ENCODE data around the gene RBFA. TPM values are rescaled to one million over a fixed set of nuclear protein-coding genes. Genes with fewer than 3 reads are reported as not detected.

The RBFA gene
- total and polyA plus RNA-seq, 2 experiments from 2014 or later: 21.4 to 29.4 TPM

DNA sequence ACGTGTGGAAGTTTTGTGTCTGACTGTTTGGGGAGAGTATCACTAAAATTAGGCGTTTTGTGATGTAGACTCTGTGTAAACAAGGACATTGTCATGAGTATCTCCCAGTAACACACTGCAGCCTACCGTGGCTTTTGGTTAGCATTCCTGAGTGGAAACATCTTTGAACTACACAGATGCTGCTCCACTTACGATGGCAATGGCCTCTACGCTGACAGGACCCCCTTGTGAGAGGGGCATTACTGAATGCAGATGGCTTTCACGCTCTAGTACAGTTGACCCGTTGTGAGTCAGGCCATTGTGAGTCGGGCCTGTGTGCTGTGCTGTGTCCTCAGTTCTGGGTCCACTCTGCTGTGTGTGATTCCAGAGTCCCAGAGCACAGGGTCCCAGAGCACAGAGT lies 40.5 kb downstream of the RBFA start:
- no peak overlapping the region for H3K4me3 ChIP-seq
- no peak overlapping the region for H3K4me2 ChIP-seq
- no peaks in the 10 kb centered on the region for H3K36me3 ChIP-seq (replicated peaks; ENCODE audit: insufficient read depth, low read depth)
- 69% methylated on average over 8 of the region's 8 CpGs for WGBS (ENCODE audit: low lambda C conversion rate, missing lambda C conversion rate)
- DNase-seq (ENCODE audit: low spot score): no peak
- no peaks in the 10 kb centered on the region for H3K27me3 ChIP-seq
- H3K9me2 ChIP-seq (replicated peaks; ENCODE audit: insufficient read depth): no peaks in the 10 kb centered on the region
- no peaks in the 10 kb centered on the region for H3K79me2 ChIP-seq
- H3K4me1 ChIP-seq (ENCODE audit: insufficient read depth): no peaks in the 10 kb centered on the region
- H4K20me1 ChIP-seq (ENCODE audit: insufficient read depth, poor library complexity, severe bottlenecking): no peaks in the 10 kb centered on the region
- no peak overlapping the region for H2AFZ ChIP-seq
- H3K9me3 ChIP-seq (ENCODE audit: low read depth): no peaks in the 10 kb centered on the region
- H3K27ac ChIP-seq: no peak overlapping the region
- TF ChIP-seq, protein P1, sequence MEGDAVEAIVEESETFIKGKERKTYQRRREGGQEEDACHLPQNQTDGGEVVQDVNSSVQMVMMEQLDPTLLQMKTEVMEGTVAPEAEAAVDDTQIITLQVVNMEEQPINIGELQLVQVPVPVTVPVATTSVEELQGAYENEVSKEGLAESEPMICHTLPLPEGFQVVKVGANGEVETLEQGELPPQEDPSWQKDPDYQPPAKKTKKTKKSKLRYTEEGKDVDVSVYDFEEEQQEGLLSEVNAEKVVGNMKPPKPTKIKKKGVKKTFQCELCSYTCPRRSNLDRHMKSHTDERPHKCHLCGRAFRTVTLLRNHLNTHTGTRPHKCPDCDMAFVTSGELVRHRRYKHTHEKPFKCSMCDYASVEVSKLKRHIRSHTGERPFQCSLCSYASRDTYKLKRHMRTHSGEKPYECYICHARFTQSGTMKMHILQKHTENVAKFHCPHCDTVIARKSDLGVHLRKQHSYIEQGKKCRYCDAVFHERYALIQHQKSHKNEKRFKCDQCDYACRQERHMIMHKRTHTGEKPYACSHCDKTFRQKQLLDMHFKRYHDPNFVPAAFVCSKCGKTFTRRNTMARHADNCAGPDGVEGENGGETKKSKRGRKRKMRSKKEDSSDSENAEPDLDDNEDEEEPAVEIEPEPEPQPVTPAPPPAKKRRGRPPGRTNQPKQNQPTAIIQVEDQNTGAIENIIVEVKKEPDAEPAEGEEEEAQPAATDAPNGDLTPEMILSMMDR (IDR thresholded peaks at IDR 0.05; ENCODE audit: poor library complexity): no peak
- no peak for TF ChIP-seq EZH2phosphoT487 (IDR thresholded peaks at IDR 0.05; ENCODE audit: low read depth, severe bottlenecking, unreplicated experiment)
- no peak for TF ChIP-seq EZH2 (IDR thresholded peaks at IDR 0.05; ENCODE audit: borderline replicate concordance)

DNA sequence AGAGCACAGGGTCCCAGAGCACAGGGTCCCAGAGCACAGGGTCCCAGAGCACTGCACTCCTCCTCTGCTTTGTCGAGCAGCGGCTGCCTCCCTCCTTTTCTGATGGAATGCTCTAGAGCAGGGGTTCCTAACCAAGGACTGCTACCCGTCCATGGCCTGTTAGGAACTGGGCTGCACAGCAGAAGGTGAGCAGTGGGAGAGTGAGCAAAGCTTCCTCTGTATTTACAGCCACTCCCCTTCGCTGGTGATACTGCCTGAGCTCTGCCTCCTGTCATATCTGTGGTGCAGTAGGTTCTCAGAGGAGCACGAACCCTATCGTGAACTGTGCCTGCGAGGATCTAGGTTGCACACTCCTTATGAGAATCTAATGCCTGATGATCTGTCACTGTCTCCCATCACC lies 41.7 kb downstream of the RBFA start:
- 92% methylated on average over 7 of the region's 7 CpGs for WGBS (ENCODE audit: low lambda C conversion rate, missing lambda C conversion rate)
- Histone ChIP-seq H3K4me2 (no peak overlapping the region), H4K20me1 (ENCODE audit: insufficient read depth, poor library complexity, severe bottlenecking) (no peaks in the 10 kb centered on the region), H3K9me2 (replicated peaks; ENCODE audit: insufficient read depth) (no peaks in the 10 kb centered on the region), H3K36me3 (replicated peaks; ENCODE audit: insufficient read depth, low read depth) (no peaks in the 10 kb centered on the region), H3K4me1 (ENCODE audit: insufficient read depth) (no peaks in the 10 kb centered on the region), H3K27ac (no peak overlapping the region), H2AFZ (no peak overlapping the region), H3K79me2 (no peaks in the 10 kb centered on the region), H3K9me3 (ENCODE audit: low read depth) (no peaks in the 10 kb centered on the region), H3K27me3 (no peaks in the 10 kb centered on the region), H3K4me3 (no peak overlapping the region)
- DNase-seq (ENCODE audit: low spot score): no peak
- TF ChIP-seq EZH2 (IDR thresholded peaks at IDR 0.05; ENCODE audit: borderline replicate concordance) (no peak), EZH2phosphoT487 (IDR thresholded peaks at IDR 0.05; ENCODE audit: low read depth, severe bottlenecking, unreplicated experiment) (no peak)
- TF ChIP-seq, protein P1 (IDR thresholded peaks at IDR 0.05; ENCODE audit: poor library complexity): no peak

DNA sequence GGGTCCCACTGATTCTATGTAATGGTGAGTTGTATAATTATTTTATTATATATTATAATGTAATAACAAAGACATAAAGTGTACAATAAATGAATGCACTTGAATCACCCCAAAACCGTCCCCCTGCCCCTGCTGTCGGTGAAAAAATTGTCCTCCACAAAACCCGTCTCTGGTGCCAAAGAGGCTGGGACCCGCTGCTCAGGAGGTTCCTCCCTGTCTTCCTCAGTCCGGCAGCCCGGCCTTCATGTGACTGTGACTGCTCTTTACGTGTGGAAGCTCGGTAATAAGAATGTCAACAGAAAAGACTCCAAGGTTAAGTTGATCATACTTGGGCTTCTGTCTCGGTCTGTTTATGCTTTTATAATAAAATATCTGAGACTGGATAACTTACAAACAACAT lies 42.1 kb downstream of the RBFA start:
- H3K4me2 ChIP-seq: no peak overlapping the region
- DNase-seq (ENCODE audit: low spot score): no peak
- no peaks in the 10 kb centered on the region for H3K27me3 ChIP-seq
- H2AFZ ChIP-seq: no peak overlapping the region
- no peaks in the 10 kb centered on the region for H4K20me1 ChIP-seq (ENCODE audit: insufficient read depth, poor library complexity, severe bottlenecking)
- no peak overlapping the region for H3K4me3 ChIP-seq
- H3K9me3 ChIP-seq (ENCODE audit: low read depth): no peaks in the 10 kb centered on the region
- no peaks in the 10 kb centered on the region for H3K9me2 ChIP-seq (replicated peaks; ENCODE audit: insufficient read depth)
- no peaks in the 10 kb centered on the region for H3K4me1 ChIP-seq (ENCODE audit: insufficient read depth)
- H3K36me3 ChIP-seq (replicated peaks; ENCODE audit: insufficient read depth, low read depth): no peaks in the 10 kb centered on the region
- H3K27ac ChIP-seq: no peak overlapping the region
- WGBS (ENCODE audit: low lambda C conversion rate, missing lambda C conversion rate): 94% methylated on average over 9 of the region's 9 CpGs
- no peaks in the 10 kb centered on the region for H3K79me2 ChIP-seq
- TF ChIP-seq EZH2phosphoT487 (IDR thresholded peaks at IDR 0.05; ENCODE audit: low read depth, severe bottlenecking, unreplicated experiment) (no peak), EZH2 (IDR thresholded peaks at IDR 0.05; ENCODE audit: borderline replicate concordance) (no peak)
- TF ChIP-seq, protein P1 (IDR thresholded peaks at IDR 0.05; ENCODE audit: poor library complexity): no peak

DNA sequence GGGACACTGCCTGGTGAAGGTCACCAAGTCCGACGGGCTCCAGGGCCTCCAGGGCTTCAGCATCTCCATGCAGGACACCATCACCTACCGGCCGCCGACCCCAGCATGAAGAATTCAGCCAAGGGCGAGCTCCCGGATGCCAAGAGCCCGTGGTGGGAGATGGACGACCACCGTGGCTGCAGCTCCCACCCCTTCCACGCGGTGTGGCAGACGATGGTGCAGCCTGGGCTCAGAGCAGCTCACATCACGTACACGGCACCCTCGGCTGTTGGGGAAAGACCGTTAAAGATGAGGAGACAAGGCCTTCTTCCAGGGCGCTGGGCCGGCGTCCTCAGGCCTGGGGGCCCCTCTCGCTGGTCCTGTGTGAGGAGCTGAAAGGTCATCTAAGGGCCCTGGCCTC lies 43.6 kb downstream of the RBFA start:
- H3K9me2 ChIP-seq (replicated peaks; ENCODE audit: insufficient read depth): no peaks in the 10 kb centered on the region
- H3K27ac ChIP-seq: no peak overlapping the region
- 98% methylated on average over 21 of the region's 21 CpGs for WGBS (ENCODE audit: low lambda C conversion rate, missing lambda C conversion rate)
- no peaks in the 10 kb centered on the region for H3K27me3 ChIP-seq
- H4K20me1 ChIP-seq (ENCODE audit: insufficient read depth, poor library complexity, severe bottlenecking): no peaks in the 10 kb centered on the region
- H2AFZ ChIP-seq: no peak overlapping the region
- H3K79me2 ChIP-seq: no peaks in the 10 kb centered on the region
- H3K36me3 ChIP-seq (replicated peaks; ENCODE audit: insufficient read depth, low read depth): no peaks in the 10 kb centered on the region
- H3K9me3 ChIP-seq (ENCODE audit: low read depth): no peaks in the 10 kb centered on the region
- H3K4me1 ChIP-seq (ENCODE audit: insufficient read depth): no peaks in the 10 kb centered on the region
- H3K4me2 ChIP-seq: no peak overlapping the region
- no peak for TF ChIP-seq EZH2phosphoT487 (IDR thresholded peaks at IDR 0.05; ENCODE audit: low read depth, severe bottlenecking, unreplicated experiment)
- TF ChIP-seq, protein P1 (IDR thresholded peaks at IDR 0.05; ENCODE audit: poor library complexity): no peak
- no peak for TF ChIP-seq EZH2 (IDR thresholded peaks at IDR 0.05; ENCODE audit: borderline replicate concordance)
- DNase-seq (ENCODE audit: low spot score): no peak
- H3K4me3 ChIP-seq: no peak overlapping the region
